ENCODE results near the gene CEP164. TPM values are rescaled to one million over a fixed set of nuclear protein-coding genes. Genes with fewer than 3 reads are reported as not detected.

The CEP164 gene
- polyA plus RNA-seq, 1 donor from 2014 or later, result 27.4 TPM

DNA sequence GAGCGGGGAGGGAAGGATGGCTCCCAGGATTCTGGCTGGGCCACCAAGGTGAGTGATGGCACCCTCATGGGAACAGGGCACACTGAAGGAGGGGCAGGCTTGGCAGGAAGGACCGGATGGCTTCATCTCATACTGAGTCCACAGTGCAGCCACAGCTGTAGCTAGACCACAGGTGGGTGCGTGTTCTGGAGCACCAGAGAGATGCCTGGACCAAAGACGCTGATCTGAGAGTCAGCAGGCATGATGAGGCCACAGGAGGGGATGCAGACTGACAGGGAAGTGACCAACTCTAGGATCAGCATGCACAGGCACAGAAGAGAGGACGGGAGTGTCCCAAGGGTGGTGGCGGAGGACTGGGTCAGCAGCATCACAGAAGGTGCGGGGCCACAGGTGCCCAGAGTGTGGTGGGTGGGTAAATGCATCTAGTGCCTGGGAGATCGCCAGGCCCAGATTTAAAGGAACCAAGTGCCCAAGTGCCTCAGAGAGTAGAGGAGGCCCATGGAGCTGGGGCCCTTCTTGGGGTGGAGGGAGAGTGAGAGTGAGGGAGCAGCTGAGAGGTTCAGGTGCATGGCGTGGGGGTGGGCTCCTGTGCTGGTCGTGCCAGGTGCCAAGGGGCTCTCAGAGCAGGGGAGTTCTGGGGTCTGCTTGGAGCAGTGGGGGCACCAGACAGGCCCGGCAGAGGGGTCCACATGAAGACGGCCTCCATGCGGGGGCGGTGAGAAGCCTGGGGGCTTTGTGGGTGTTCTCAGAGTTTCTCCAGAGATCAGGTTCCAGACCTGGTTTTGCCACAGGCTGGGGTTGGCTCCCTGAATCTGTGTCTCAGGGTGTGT, 113.7 kb downstream of the CEP164 start:
- H3K27ac ChIP-seq (ENCODE audit: low read length), result no peak overlapping the region
- no peaks in the 10 kb centered on the region for H3K79me2 ChIP-seq (replicated peaks; ENCODE audit: insufficient read depth, low read length)
- no peak overlapping the region for H3K9ac ChIP-seq (ENCODE audit: low read length)
- H3K4me3 ChIP-seq (ENCODE audit: low read length), result no peak overlapping the region
- H3F3A ChIP-seq (ENCODE audit: insufficient read depth, low read length, poor library complexity, severe bottlenecking), result no peaks in the 10 kb centered on the region
- no peak for TF ChIP-seq RAD21 (conservative IDR thresholded peaks at IDR 0.05)
- no peak for TF ChIP-seq SMC3 (conservative IDR thresholded peaks at IDR 0.05; ENCODE audit: poor library complexity)
- TF ChIP-seq, protein P1, sequence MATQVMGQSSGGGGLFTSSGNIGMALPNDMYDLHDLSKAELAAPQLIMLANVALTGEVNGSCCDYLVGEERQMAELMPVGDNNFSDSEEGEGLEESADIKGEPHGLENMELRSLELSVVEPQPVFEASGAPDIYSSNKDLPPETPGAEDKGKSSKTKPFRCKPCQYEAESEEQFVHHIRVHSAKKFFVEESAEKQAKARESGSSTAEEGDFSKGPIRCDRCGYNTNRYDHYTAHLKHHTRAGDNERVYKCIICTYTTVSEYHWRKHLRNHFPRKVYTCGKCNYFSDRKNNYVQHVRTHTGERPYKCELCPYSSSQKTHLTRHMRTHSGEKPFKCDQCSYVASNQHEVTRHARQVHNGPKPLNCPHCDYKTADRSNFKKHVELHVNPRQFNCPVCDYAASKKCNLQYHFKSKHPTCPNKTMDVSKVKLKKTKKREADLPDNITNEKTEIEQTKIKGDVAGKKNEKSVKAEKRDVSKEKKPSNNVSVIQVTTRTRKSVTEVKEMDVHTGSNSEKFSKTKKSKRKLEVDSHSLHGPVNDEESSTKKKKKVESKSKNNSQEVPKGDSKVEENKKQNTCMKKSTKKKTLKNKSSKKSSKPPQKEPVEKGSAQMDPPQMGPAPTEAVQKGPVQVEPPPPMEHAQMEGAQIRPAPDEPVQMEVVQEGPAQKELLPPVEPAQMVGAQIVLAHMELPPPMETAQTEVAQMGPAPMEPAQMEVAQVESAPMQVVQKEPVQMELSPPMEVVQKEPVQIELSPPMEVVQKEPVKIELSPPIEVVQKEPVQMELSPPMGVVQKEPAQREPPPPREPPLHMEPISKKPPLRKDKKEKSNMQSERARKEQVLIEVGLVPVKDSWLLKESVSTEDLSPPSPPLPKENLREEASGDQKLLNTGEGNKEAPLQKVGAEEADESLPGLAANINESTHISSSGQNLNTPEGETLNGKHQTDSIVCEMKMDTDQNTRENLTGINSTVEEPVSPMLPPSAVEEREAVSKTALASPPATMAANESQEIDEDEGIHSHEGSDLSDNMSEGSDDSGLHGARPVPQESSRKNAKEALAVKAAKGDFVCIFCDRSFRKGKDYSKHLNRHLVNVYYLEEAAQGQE (IDR thresholded peaks at IDR 0.05; ENCODE audit: borderline replicate concordance), result no peak
- TF ChIP-seq, protein P2, sequence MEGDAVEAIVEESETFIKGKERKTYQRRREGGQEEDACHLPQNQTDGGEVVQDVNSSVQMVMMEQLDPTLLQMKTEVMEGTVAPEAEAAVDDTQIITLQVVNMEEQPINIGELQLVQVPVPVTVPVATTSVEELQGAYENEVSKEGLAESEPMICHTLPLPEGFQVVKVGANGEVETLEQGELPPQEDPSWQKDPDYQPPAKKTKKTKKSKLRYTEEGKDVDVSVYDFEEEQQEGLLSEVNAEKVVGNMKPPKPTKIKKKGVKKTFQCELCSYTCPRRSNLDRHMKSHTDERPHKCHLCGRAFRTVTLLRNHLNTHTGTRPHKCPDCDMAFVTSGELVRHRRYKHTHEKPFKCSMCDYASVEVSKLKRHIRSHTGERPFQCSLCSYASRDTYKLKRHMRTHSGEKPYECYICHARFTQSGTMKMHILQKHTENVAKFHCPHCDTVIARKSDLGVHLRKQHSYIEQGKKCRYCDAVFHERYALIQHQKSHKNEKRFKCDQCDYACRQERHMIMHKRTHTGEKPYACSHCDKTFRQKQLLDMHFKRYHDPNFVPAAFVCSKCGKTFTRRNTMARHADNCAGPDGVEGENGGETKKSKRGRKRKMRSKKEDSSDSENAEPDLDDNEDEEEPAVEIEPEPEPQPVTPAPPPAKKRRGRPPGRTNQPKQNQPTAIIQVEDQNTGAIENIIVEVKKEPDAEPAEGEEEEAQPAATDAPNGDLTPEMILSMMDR (IDR thresholded peaks at IDR 0.05; ENCODE audit: poor library complexity, severe bottlenecking), result no peak
- TF ChIP-seq EZH2 (IDR thresholded peaks at IDR 0.05; ENCODE audit: borderline replicate concordance, insufficient read depth, low read length, poor library complexity, severe bottlenecking), result no peak
- TF ChIP-seq TAF1 (IDR thresholded peaks at IDR 0.05; ENCODE audit: low read depth), result no peak
- no peak for TF ChIP-seq POLR2AphosphoS5 (IDR thresholded peaks at IDR 0.05)
- no peak for TF ChIP-seq EP300 (conservative IDR thresholded peaks at IDR 0.05; ENCODE audit: poor library complexity, severe bottlenecking)
- TF ChIP-seq MXI1 (conservative IDR thresholded peaks at IDR 0.05; ENCODE audit: poor library complexity, severe bottlenecking), result no peak
- H3K9me3 ChIP-seq (ENCODE audit: low read length), result no peaks in the 10 kb centered on the region
- no peak overlapping the region for H2AFZ ChIP-seq (ENCODE audit: low read depth, low read length)
- H3K36me3 ChIP-seq (ENCODE audit: insufficient read depth, low read length), result no peaks in the 10 kb centered on the region
- H4K20me1 ChIP-seq (ENCODE audit: insufficient read depth), result no peaks in the 10 kb centered on the region
- H3K9me2 ChIP-seq (ENCODE audit: insufficient read depth, low read length), result no peaks in the 10 kb centered on the region
- no peaks in the 10 kb centered on the region for H3K27me3 ChIP-seq (ENCODE audit: insufficient read depth, low read depth, low read length)
- H3K4me2 ChIP-seq (ENCODE audit: low read length), result no peak overlapping the region

DNA sequence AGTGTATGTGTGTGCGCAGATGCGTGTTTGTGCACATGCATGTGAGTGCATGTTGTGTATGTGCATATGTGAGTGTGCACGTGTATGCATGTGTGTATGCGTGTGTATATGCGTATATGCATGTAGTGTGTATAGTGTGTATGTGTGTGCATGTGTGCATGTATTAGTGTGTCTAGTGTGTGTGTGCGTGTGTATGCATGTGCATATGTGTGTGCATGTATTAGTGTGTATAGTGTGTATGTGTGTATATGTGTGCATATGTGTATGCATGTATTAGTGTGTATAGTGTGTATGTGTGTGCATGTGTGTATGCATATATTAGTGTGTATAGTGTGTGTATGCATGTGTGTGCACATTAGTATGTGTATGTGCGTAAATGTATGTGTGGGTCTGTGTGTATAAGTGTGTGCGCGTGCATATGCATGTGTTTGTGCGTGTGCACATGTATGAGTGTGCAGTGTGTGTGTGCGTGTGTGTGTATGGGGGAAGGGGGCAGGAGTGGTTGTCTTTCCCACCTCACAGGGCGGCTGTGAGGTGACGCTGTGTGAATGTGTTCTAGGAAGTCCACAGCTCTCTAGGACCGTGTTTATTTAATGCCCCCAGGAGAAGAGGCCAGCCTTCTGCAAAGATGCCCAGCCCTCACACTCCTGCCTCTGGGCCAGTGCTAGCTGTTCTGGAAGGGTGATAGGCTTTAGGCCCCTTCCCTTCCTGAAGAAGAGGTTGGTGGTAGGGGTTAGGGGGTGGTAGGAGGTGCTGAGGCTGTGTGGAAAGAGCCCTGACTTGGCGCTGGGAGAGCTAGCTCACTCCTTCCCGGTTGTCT, 114.6 kb downstream of the CEP164 start:
- TF ChIP-seq, protein P1 (IDR thresholded peaks at IDR 0.05; ENCODE audit: borderline replicate concordance), result no peak
- TF ChIP-seq POLR2AphosphoS5 (IDR thresholded peaks at IDR 0.05) (no peak), RAD21 (conservative IDR thresholded peaks at IDR 0.05) (no peak), MXI1 (conservative IDR thresholded peaks at IDR 0.05; ENCODE audit: poor library complexity, severe bottlenecking) (no peak), SMC3 (conservative IDR thresholded peaks at IDR 0.05; ENCODE audit: poor library complexity) (no peak), TAF1 (IDR thresholded peaks at IDR 0.05; ENCODE audit: low read depth) (no peak), EZH2 (IDR thresholded peaks at IDR 0.05; ENCODE audit: borderline replicate concordance, insufficient read depth, low read length, poor library complexity, severe bottlenecking) (no peak), EP300 (conservative IDR thresholded peaks at IDR 0.05; ENCODE audit: poor library complexity, severe bottlenecking) (no peak)
- TF ChIP-seq, protein P2 (IDR thresholded peaks at IDR 0.05; ENCODE audit: poor library complexity, severe bottlenecking), result no peak

More for the DNA sequence above, 114.6 kb downstream of the CEP164 start:
- no peak overlapping the region for H3K9ac ChIP-seq (ENCODE audit: low read length)
- H3K4me3 ChIP-seq (ENCODE audit: low read length), result no peak overlapping the region
- no peak overlapping the region for H3K27ac ChIP-seq (ENCODE audit: low read length)
- no peak overlapping the region for H3K4me2 ChIP-seq (ENCODE audit: low read length)
- no peaks in the 10 kb centered on the region for H3K27me3 ChIP-seq (ENCODE audit: insufficient read depth, low read depth, low read length)
- H4K20me1 ChIP-seq (ENCODE audit: insufficient read depth), result no peaks in the 10 kb centered on the region
- no peaks in the 10 kb centered on the region for H3F3A ChIP-seq (ENCODE audit: insufficient read depth, low read length, poor library complexity, severe bottlenecking)
- H2AFZ ChIP-seq (ENCODE audit: low read depth, low read length), result no peak overlapping the region
- H3K9me2 ChIP-seq (ENCODE audit: insufficient read depth, low read length), result no peaks in the 10 kb centered on the region
- no peaks in the 10 kb centered on the region for H3K36me3 ChIP-seq (ENCODE audit: insufficient read depth, low read length)
- no peaks in the 10 kb centered on the region for H3K79me2 ChIP-seq (replicated peaks; ENCODE audit: insufficient read depth, low read length)
- no peaks in the 10 kb centered on the region for H3K9me3 ChIP-seq (ENCODE audit: low read length)
